ACHN (cell line): ENCODE data around the gene TRMU.
"Not testable (repeated sequence)": the region's sequence is repeated elsewhere in the genome, so short reads cannot be mapped to it uniquely, and the experiment has no call there.

Source experiments
- DNase-seq: peaks from one replicate; pipeline ENCODE4 v3.0.0-alpha.2; 2015
- in situ Hi-C: cut with HindIII; loops from 2 replicates; pipeline ENCODE4 v1.10.0; 2017; ENCODE audit warnings: low sequenced_read_pairs, low pct_ligation_motif_present, low pct_unique_long_range_greater_than_20kb

TRMU gene

GRCh38 chr22:46392137-46392844 is 56.8 kb downstream of the TRMU start:
- no peak for DNase-seq
- in situ Hi-C loops, result no loop called here

- in situ Hi-C loops, result no loop called here
- DNase-seq, result no peak
These were observed 58.4 kb downstream of the TRMU start for GRCh38 chr22:46393873-46394272.

GRCh38 chr22:46394622-46395021 is 59.1 kb downstream of the TRMU start:
- DNase-seq, result no peak
- in situ Hi-C loops, result no loop called here

GRCh38 chr22:46395145-46395544 is 59.6 kb downstream of the TRMU start:
- in situ Hi-C loops, result no loop called here
- DNase-seq, result no peak

- in situ Hi-C loops, result not testable (repeated sequence)
These were observed 61.5 kb downstream of the TRMU start for GRCh38 chr22:46397049-46397448.

GRCh38 chr22:46397514-46397913 is 62.0 kb downstream of the TRMU start:
- in situ Hi-C loops, result no loop called here
- DNase-seq, result no peak

More at GRCh38 chr22:46397049-46397448, 61.5 kb downstream of the TRMU start:
- DNase-seq, result not testable (repeated sequence)

- in situ Hi-C loops, result no loop called here
- no peak for DNase-seq
These were observed 62.4 kb downstream of the TRMU start for GRCh38 chr22:46397951-46398350.

- in situ Hi-C loops, result no loop called here
- no peak for DNase-seq
These were observed 63.9 kb downstream of the TRMU start for GRCh38 chr22:46399251-46400024.

GRCh38 chr22:46401370-46401769 is 65.9 kb downstream of the TRMU start:
- DNase-seq, result no peak
- in situ Hi-C loops, result no loop called here

GRCh38 chr22:46402505-46402904 is 67.0 kb downstream of the TRMU start:
- no peak for DNase-seq
- in situ Hi-C loops, result no loop called here

- in situ Hi-C loops, DNase-seq: not testable (repeated sequence)
These were observed 68.4 kb downstream of the TRMU start for GRCh38 chr22:46403880-46404279.

GRCh38 chr22:46405901-46406300 is 70.4 kb downstream of the TRMU start:
- in situ Hi-C loops, result no loop called here

GRCh38 chr22:46406349-46406748 is 70.8 kb downstream of the TRMU start:
- DNase-seq, result no peak
- in situ Hi-C loops, result no loop called here

More at GRCh38 chr22:46405901-46406300, 70.4 kb downstream of the TRMU start:
- no peak for DNase-seq

- DNase-seq, result no peak
- in situ Hi-C loops, result no loop called here
These were observed 71.3 kb downstream of the TRMU start for GRCh38 chr22:46406791-46407190.
